H1 (cell line): Measurements from ENCODE around the gene PKD1L1. TPM values are rescaled to one million over a fixed set of nuclear protein-coding genes. Genes with fewer than 3 reads are reported as not detected.
A peak's percentile ranks its signal among the peaks of the same experiment; 100 is the strongest.

ENCODE experiments used
- ASH2L ChIP-seq: fragments of 200-600, 300-600 bp; sonication (generic); IDR thresholded peaks from one replicate; pipeline ENCODE4 v1.7.1; 2017; ENCODE audit warnings: low read length
- BACH1 ChIP-seq: IDR thresholded peaks from 2 replicates; pipeline ENCODE4 v1.6.1; 2012; ENCODE audit warnings: low read length, improper control_type of control experiment
- BRCA1 ChIP-seq: IDR thresholded peaks from 2 replicates; pipeline ENCODE4 v1.6.1; 2012; ENCODE audit warnings: low read depth, low read length, improper control_type of control experiment
- CBX8 ChIP-seq: fragments of 300-800, 300-1000 bp; sonication (generic); IDR thresholded peaks from 2 replicates; pipeline ENCODE4 v1.7.1; 2016; ENCODE audit warnings: low read depth, low read length, borderline replicate concordance
- CHD1 ChIP-seq: IDR thresholded peaks from 2 replicates; pipeline ENCODE4 v1.6.1; 2012; ENCODE audit warnings: low read depth, low read length, improper control_type of control experiment
- EGR1 ChIP-seq: IDR thresholded peaks from 2 replicates; pipeline ENCODE4 v1.6.1; 2011; ENCODE audit warnings: low read depth, low read length, borderline replicate concordance
- EZH2 ChIP-seq: fragments of 200-600 bp; sonication (generic); IDR thresholded peaks from 2 replicates; pipeline ENCODE4 v1.7.1; 2012; ENCODE audit warnings: low read depth, mild to moderate bottlenecking, moderate library complexity, low read length, inconsistent platforms; ENCODE audit not compliant: severe bottlenecking
- FOSL1 ChIP-seq: IDR thresholded peaks from 2 replicates; pipeline ENCODE4 v1.6.1; 2011; ENCODE audit warnings: mild to moderate bottlenecking, low read depth, low read length, moderate library complexity; ENCODE audit not compliant: insufficient read depth
- HDAC2 ChIP-seq, 2 experiments: fragments of 300-600 bp in 1 of 2; sonication (generic) in 1 of 2; IDR thresholded peaks; 2 replicates each; pipeline ENCODE4 v1.6.1; 2011 to 2012; ENCODE audit warnings: low read depth in 2 of 2, low read length in 2 of 2, mild to moderate bottlenecking in 2 of 2, moderate library complexity in 2 of 2, borderline replicate concordance in 1 of 2, inconsistent platforms in 1 of 2
- HDAC6 ChIP-seq: IDR thresholded peaks from one replicate; pipeline ENCODE4 v1.7.1; 2012; ENCODE audit warnings: low read depth, mild to moderate bottlenecking, inconsistent platforms, low read length, moderate library complexity
- JUN ChIP-seq: IDR thresholded peaks from 2 replicates; pipeline ENCODE4 v1.6.1; 2011; ENCODE audit warnings: low read depth, mild to moderate bottlenecking, improper control_type of control experiment, low read length
- JUND ChIP-seq: IDR thresholded peaks from 2 replicates; pipeline ENCODE4 v1.6.1; 2011; ENCODE audit warnings: mild to moderate bottlenecking, improper control_type of control experiment, low read length
- KDM1A ChIP-seq: fragments of 200-600, 300-600 bp; sonication (generic); IDR thresholded peaks from 2 replicates; pipeline ENCODE4 v1.7.1; 2016; ENCODE audit warnings: mild to moderate bottlenecking, low read length, borderline replicate concordance
- KDM5A ChIP-seq: fragments of 200-600 bp; IDR thresholded peaks from 2 replicates; pipeline ENCODE4 v1.7.1; 2012; ENCODE audit warnings: mild to moderate bottlenecking, low read length, inconsistent platforms, mixed read lengths
- MAFK ChIP-seq: IDR thresholded peaks from 2 replicates; pipeline ENCODE4 v1.6.1; 2012; ENCODE audit warnings: low read depth, mild to moderate bottlenecking, improper control_type of control experiment, low read length
- NANOG ChIP-seq: IDR thresholded peaks from 2 replicates; pipeline ENCODE4 v1.6.1; 2011; ENCODE audit warnings: low read length, low read depth, mild to moderate bottlenecking, inconsistent platforms; ENCODE audit not compliant: insufficient read depth, poor library complexity, severe bottlenecking
- POLR2AphosphoS5 ChIP-seq: IDR thresholded peaks from 2 replicates; pipeline ENCODE4 v1.6.1; 2011; ENCODE audit warnings: low read depth, low read length
- RAD21 ChIP-seq, 2 experiments: IDR thresholded peaks in 1 of 2; conservative IDR thresholded peaks in 1 of 2; 2 replicates each; pipeline ENCODE4 v1.6.1; 2011; ENCODE audit warnings: low read depth in 2 of 2, low read length in 2 of 2, improper control_type of control experiment in 1 of 2, inconsistent platforms in 1 of 2, mild to moderate bottlenecking in 1 of 2, moderate library complexity in 1 of 2
- RFX5 ChIP-seq: IDR thresholded peaks from 2 replicates; pipeline ENCODE4 v1.6.1; 2011; ENCODE audit warnings: low read depth, low read length, improper control_type of control experiment, borderline replicate concordance
- SP1 ChIP-seq: IDR thresholded peaks from 2 replicates; pipeline ENCODE4 v1.6.1; 2011; ENCODE audit warnings: low read depth, low read length
- SRF ChIP-seq: IDR thresholded peaks from 2 replicates; pipeline ENCODE4 v1.6.1; 2011; ENCODE audit warnings: mild to moderate bottlenecking, low read depth, low read length, moderate library complexity
- polyA plus RNA-seq, 7 experiments: library from polyadenylated mRNA; depleted of rRNA in 3 of 7; stranded (reverse) in 5 of 7; unstranded in 2 of 7; fragments of >200 nt in 5 of 7; fragments of 200-250 nt in 2 of 7; gene quantifications; 1 replicate in 5 of 7; 2 replicates in 1 of 7; 4 replicates in 1 of 7; pipeline versions ENCODE4 v1.2.1 to v1.2.3, GENCODE V29; 2011 to 2013; ENCODE audit warnings: missing spikeins in 2 of 7, mixed read lengths in 2 of 7
- total RNA-seq: library from RNA; stranded (reverse); fragmentation: NEBNext Ultra II Directional; extraction: Animal tissue kit (Norgen Biotek cat#: 25700); gene quantifications from 2 replicates; pipeline ENCODE4 v1.2.1, GENCODE V29; 2021
- TF ChIP-seq, protein P1 (sequence below): IDR thresholded peaks from 2 replicates; pipeline ENCODE4 v1.6.1; 2011; ENCODE audit warnings: low read depth, mild to moderate bottlenecking, low read length; ENCODE audit not compliant: insufficient read depth
- TF ChIP-seq, protein P2 (sequence below): IDR thresholded peaks from 2 replicates; pipeline ENCODE4 v1.6.1; 2012; ENCODE audit warnings: low read length, inconsistent platforms

The PKD1L1 gene
- total and polyA plus RNA-seq, 2 of the 8 experiments (the other 6 are each of a cell fraction or from before 2014, with no cell fraction given), result 0.22 to 0.35 TPM

DNA sequence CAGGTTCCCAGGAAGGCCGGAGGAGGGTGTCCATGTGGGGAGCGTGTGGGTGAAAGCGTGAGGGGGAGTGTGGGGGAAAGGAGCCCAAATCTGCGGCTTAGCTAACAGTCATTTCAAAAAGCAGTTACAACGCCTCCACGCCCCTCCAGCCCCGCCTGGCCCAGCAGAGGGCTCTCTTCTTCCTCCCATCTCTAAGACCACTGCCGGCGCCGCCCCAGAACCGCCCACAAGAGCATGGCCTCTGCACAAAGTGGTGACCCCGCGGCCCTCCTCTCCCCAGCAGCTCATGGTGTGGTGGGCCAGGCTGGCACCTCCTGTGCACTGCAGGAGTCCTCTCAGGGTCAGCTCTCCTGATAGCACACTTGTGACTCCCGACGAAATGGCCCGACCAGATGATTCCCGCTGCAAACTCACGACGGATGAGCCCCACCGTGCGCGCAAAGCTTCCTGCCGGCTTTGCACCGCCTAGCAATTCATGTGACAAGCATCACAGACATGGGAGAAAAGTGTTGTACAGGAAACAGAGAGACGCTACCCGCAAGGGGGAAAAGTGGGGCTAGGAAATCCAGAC, 43.6 kb upstream of the PKD1L1 start (continued):
- TF ChIP-seq KDM1A (no peak), FOSL1 (no peak), JUND (no peak), RFX5 (no peak), EZH2 (no peak), EGR1 (no peak), SRF (no peak), SP1 (peak; percentile 49; the same call in 1 of the 2 replicates), BACH1 (0 out of 2 replicates have a peak, but pooled peaks have one; percentile 2), JUN (no peak), KDM5A (no peak), NANOG (no peak), CHD1 (no peak), BRCA1 (no peak), HDAC2 (IDR thresholded peaks at IDR 0.05; ENCODE audit: borderline replicate concordance in 1 of 2, low read depth in 2 of 2, low read length in 2 of 2) (peak in 1 of 2 experiments; percentile 22; a peak in 2 of 4 replicates), RAD21 (IDR thresholded peaks at IDR 0.05 in 1 of 2, conservative IDR thresholded peaks at IDR 0.05 in 1 of 2; ENCODE audit: low read depth in 2 of 2, low read length in 2 of 2) (peak; percentile 77 to 83), ASH2L (peak; percentile 67), CBX8 (no peak), POLR2AphosphoS5 (0 out of 2 replicates have a peak, but pooled peaks have one; percentile 59), HDAC6 (no peak), MAFK (no peak)
- TF ChIP-seq, protein P1, sequence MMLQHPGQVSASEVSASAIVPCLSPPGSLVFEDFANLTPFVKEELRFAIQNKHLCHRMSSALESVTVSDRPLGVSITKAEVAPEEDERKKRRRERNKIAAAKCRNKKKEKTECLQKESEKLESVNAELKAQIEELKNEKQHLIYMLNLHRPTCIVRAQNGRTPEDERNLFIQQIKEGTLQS, result no peak
- TF ChIP-seq, protein P2, sequence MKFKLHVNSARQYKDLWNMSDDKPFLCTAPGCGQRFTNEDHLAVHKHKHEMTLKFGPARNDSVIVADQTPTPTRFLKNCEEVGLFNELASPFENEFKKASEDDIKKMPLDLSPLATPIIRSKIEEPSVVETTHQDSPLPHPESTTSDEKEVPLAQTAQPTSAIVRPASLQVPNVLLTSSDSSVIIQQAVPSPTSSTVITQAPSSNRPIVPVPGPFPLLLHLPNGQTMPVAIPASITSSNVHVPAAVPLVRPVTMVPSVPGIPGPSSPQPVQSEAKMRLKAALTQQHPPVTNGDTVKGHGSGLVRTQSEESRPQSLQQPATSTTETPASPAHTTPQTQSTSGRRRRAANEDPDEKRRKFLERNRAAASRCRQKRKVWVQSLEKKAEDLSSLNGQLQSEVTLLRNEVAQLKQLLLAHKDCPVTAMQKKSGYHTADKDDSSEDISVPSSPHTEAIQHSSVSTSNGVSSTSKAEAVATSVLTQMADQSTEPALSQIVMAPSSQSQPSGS, result no peak
